GM12878 (cell line): ENCODE data around the gene MTTP.

Experiments used
- ATF2 ChIP-seq: IDR thresholded peaks from 2 replicates; pipeline ENCODE4 v1.6.1; 2012; ENCODE audit warnings: low read length, inconsistent platforms
- CEBPB ChIP-seq, 2 experiments: fragments of 150-350 bp in 1 of 2; IDR thresholded peaks; 2 replicates each; pipeline ENCODE4 v1.6.1; 2012 to 2014; ENCODE audit warnings: low read depth in 2 of 2, low read length in 2 of 2, borderline replicate concordance in 1 of 2, inconsistent platforms in 1 of 2
- CTCF ChIP-seq, 3 experiments: IDR thresholded peaks in 2 of 3; conservative IDR thresholded peaks in 1 of 3; 2 replicates each; pipeline ENCODE4 v1.5.1; 2011; ENCODE audit warnings: low read depth in 3 of 3, low read length in 3 of 3, mild to moderate bottlenecking in 3 of 3, control low read depth in 2 of 3, moderate library complexity in 2 of 3, inconsistent platforms in 1 of 3, mixed read lengths in 1 of 3; ENCODE audit not compliant: control insufficient read depth in 2 of 3, insufficient read depth in 1 of 3; ENCODE audit errors: extremely low read depth in 1 of 3
- EED ChIP-seq: sonication (generic); IDR thresholded peaks from 2 replicates; pipeline ENCODE4 v1.6.1; 2016; ENCODE audit warnings: antibody characterized with exemption, low read depth
- EP300 ChIP-seq, 2 experiments: fragments of 150-350 bp in 1 of 2; IDR thresholded peaks; 2 replicates each; pipeline ENCODE4 v1.6.1; 2011 to 2012; ENCODE audit warnings: low read depth in 2 of 2, low read length in 2 of 2, borderline replicate concordance in 1 of 2, improper control_type of control experiment in 1 of 2, inconsistent platforms in 1 of 2; ENCODE audit not compliant: control insufficient read depth in 1 of 2
- GABPA ChIP-seq: IDR thresholded peaks from 2 replicates; pipeline ENCODE4 v1.6.1; 2014; ENCODE audit warnings: antibody characterized with exemption, low read depth, mild to moderate bottlenecking, inconsistent platforms
- JUNB ChIP-seq: IDR thresholded peaks from 2 replicates; pipeline ENCODE4 v1.6.1; 2016; ENCODE audit warnings: antibody characterized with exemption, mild to moderate bottlenecking
- KLF5 ChIP-seq: fragments of 450-650 bp; IDR thresholded peaks from 2 replicates; pipeline ENCODE4 v1.6.1; 2014; ENCODE audit warnings: mild to moderate bottlenecking; ENCODE audit not compliant: partially characterized antibody
- MYC ChIP-seq: IDR thresholded peaks from 2 replicates; pipeline ENCODE4 v1.6.1; 2011; ENCODE audit warnings: mild to moderate bottlenecking, low read length, moderate library complexity, inconsistent platforms; ENCODE audit not compliant: insufficient read depth, insufficient replicate concordance, insufficient read length, severe bottlenecking
- PBX3 ChIP-seq: IDR thresholded peaks from 2 replicates; pipeline ENCODE4 v1.6.1; 2011; ENCODE audit warnings: mild to moderate bottlenecking, low read depth, low read length, moderate library complexity; ENCODE audit not compliant: insufficient replicate concordance
- RFX5 ChIP-seq: IDR thresholded peaks from 2 replicates; pipeline ENCODE4 v1.6.1; 2011; ENCODE audit warnings: low read depth, low read length, improper control_type of control experiment
- SIX5 ChIP-seq: IDR thresholded peaks from 2 replicates; pipeline ENCODE4 v1.6.1; 2011; ENCODE audit warnings: mild to moderate bottlenecking, low read depth, low read length, moderate library complexity; ENCODE audit not compliant: severe bottlenecking

- no peak for TF ChIP-seq ATF2
- no peak for TF ChIP-seq CTCF (IDR thresholded peaks at IDR 0.05 in 2 of 3, conservative IDR thresholded peaks at IDR 0.05 in 1 of 3; ENCODE audit: control insufficient read depth in 2 of 3, extremely low read depth in 1 of 3, insufficient read depth in 1 of 3, low read depth in 3 of 3, low read length in 3 of 3)
- TF ChIP-seq EP300 (IDR thresholded peaks at IDR 0.05; ENCODE audit: borderline replicate concordance in 1 of 2, control insufficient read depth in 1 of 2, low read depth in 2 of 2, low read length in 2 of 2), result no peak
- no peak for TF ChIP-seq EED
- TF ChIP-seq SIX5, result no peak
- TF ChIP-seq PBX3, result no peak
- no peak for TF ChIP-seq CEBPB (IDR thresholded peaks at IDR 0.05; ENCODE audit: borderline replicate concordance in 1 of 2, low read depth in 2 of 2, low read length in 2 of 2)
- TF ChIP-seq GABPA, result no peak
- TF ChIP-seq RFX5, result no peak
- no peak for TF ChIP-seq KLF5
- no peak for TF ChIP-seq MYC
- no peak for TF ChIP-seq JUNB
Observed at GRCh38 chr4:99640676-99641075, 66.1 kb downstream of the MTTP start.
